ENCODE data around the gene PDCD6IP. TPM values are rescaled to one million over a fixed set of nuclear protein-coding genes. Genes with fewer than 3 reads are reported as not detected.

The PDCD6IP gene
- total and polyA plus RNA-seq, 2 of the 13 experiments (the other 11 are each of a cell fraction or from before 2014, with no cell fraction given): 62.5 to 85.6 TPM

DNA sequence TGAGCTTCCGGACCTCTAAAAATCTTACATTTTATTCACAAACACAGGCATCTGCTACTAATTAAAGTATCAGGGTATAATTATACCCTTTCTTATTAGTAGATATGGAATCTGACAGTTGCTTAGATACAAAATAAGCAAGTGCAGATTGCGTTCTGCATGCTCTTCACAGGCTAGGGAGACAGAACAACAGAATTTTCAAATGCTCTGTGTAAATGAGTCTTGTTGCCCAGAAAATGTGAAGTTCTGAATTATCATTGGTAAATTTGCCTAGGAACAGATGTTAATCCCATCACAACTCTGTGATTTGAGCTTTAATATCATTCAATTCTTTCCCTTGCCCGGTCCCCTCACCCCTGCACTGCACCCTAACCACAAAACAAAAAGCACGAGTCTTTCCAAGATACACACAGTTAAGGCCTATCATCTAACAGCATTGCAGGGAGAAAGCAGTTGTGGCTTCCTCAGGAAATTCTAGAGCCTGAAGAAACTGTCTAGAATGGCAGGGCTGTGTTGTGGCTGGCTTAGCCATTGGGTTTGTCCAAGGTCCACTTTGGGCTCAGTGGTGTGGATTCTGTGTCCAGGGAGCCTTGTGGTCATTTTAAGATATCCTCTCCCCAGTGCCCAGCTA, 119.8 kb downstream of the PDCD6IP start:
- H4K20me1 ChIP-seq (ENCODE audit: insufficient read depth, low read length): no peaks in the 10 kb centered on the region
- intact Hi-C loops (cut with micrococcal nuclease; ENCODE audit: unreplicated experiment): no loop called here
- ChIA-PET CTCF (ENCODE audit: low intra/inter-chr PET ratio, low total read pairs) (no interaction called here), POLR2A (no interaction called here)
- 18% methylated on average over 4 of the region's 4 CpGs for WGBS (ENCODE audit: low lambda C conversion rate)
- H3K36me3 ChIP-seq (replicated peaks in 1 of 2; ENCODE audit: control insufficient read depth in 1 of 2, insufficient read depth in 2 of 2, low read length in 2 of 2): no peaks in the 10 kb centered on the region
- DNase-seq (ENCODE audit: low spot score) (no peak), ATAC-seq (no peak), FAIRE-seq (no peak)
- H3K9me3 ChIP-seq (ENCODE audit: low read length): no peaks in the 10 kb centered on the region
- BruUV-seq (replicated peaks): no TSS peak
- no peak overlapping the region for H3K4me2 ChIP-seq (ENCODE audit: low read depth, low read length)
- H2AFZ ChIP-seq (ENCODE audit: low read length): no peak overlapping the region
- in situ Hi-C loops (cut with HindIII; ENCODE audit: extremely low pct_ligation_motif_present, low pct_unique_long_range_greater_than_20kb): no loop called here
- no peak overlapping the region for H3K27ac ChIP-seq (ENCODE audit: extremely low read length, insufficient read depth, low read length)
- H3K27me3 ChIP-seq (ENCODE audit: control insufficient read depth in 1 of 2, insufficient read depth in 2 of 2, low read length in 2 of 2): no peaks in the 10 kb centered on the region
- H3K79me2 ChIP-seq (ENCODE audit: insufficient read depth, low read length): no peaks in the 10 kb centered on the region
- no peaks in the 10 kb centered on the region for H3K4me1 ChIP-seq (ENCODE audit: insufficient read depth, low read length)
- H3K4me3 ChIP-seq (replicated peaks in 1 of 3; ENCODE audit: insufficient read depth in 1 of 3, low read depth in 2 of 3, low read length in 3 of 3): no peak overlapping the region
- H3K9ac ChIP-seq (ENCODE audit: insufficient read depth, low read depth, low read length): no peak overlapping the region
- TF ChIP-seq MIER2 (CRISPR knock-in tag; IDR thresholded peaks at IDR 0.05) (no peak), ZNF577 (CRISPR knock-in tag; IDR thresholded peaks at IDR 0.05; ENCODE audit: borderline replicate concordance, low read depth) (no peak), ATF7 (IDR thresholded peaks at IDR 0.05) (no peak), ATF7 (CRISPR knock-in tag; IDR thresholded peaks at IDR 0.05) (no peak), DNMT1 (CRISPR knock-in tag; IDR thresholded peaks at IDR 0.05) (no peak), CREM (IDR thresholded peaks at IDR 0.05) (no peak), CREM (CRISPR knock-in tag; IDR thresholded peaks at IDR 0.05) (no peak), THYN1 (CRISPR knock-in tag; IDR thresholded peaks at IDR 0.05; ENCODE audit: borderline replicate concordance, low read depth) (no peak), ZNF12 (CRISPR knock-in tag; IDR thresholded peaks at IDR 0.05) (no peak), YEATS4 (CRISPR knock-in tag; IDR thresholded peaks at IDR 0.05; ENCODE audit: borderline replicate concordance) (no peak)
- TF ChIP-seq, protein P1, sequence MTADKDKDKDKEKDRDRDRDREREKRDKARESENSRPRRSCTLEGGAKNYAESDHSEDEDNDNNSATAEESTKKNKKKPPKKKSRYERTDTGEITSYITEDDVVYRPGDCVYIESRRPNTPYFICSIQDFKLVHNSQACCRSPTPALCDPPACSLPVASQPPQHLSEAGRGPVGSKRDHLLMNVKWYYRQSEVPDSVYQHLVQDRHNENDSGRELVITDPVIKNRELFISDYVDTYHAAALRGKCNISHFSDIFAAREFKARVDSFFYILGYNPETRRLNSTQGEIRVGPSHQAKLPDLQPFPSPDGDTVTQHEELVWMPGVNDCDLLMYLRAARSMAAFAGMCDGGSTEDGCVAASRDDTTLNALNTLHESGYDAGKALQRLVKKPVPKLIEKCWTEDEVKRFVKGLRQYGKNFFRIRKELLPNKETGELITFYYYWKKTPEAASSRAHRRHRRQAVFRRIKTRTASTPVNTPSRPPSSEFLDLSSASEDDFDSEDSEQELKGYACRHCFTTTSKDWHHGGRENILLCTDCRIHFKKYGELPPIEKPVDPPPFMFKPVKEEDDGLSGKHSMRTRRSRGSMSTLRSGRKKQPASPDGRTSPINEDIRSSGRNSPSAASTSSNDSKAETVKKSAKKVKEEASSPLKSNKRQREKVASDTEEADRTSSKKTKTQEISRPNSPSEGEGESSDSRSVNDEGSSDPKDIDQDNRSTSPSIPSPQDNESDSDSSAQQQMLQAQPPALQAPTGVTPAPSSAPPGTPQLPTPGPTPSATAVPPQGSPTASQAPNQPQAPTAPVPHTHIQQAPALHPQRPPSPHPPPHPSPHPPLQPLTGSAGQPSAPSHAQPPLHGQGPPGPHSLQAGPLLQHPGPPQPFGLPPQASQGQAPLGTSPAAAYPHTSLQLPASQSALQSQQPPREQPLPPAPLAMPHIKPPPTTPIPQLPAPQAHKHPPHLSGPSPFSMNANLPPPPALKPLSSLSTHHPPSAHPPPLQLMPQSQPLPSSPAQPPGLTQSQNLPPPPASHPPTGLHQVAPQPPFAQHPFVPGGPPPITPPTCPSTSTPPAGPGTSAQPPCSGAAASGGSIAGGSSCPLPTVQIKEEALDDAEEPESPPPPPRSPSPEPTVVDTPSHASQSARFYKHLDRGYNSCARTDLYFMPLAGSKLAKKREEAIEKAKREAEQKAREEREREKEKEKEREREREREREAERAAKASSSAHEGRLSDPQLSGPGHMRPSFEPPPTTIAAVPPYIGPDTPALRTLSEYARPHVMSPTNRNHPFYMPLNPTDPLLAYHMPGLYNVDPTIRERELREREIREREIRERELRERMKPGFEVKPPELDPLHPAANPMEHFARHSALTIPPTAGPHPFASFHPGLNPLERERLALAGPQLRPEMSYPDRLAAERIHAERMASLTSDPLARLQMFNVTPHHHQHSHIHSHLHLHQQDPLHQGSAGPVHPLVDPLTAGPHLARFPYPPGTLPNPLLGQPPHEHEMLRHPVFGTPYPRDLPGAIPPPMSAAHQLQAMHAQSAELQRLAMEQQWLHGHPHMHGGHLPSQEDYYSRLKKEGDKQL (CRISPR knock-in tag; IDR thresholded peaks at IDR 0.05; ENCODE audit: low read depth): no peak
- TF ChIP-seq, protein P2, sequence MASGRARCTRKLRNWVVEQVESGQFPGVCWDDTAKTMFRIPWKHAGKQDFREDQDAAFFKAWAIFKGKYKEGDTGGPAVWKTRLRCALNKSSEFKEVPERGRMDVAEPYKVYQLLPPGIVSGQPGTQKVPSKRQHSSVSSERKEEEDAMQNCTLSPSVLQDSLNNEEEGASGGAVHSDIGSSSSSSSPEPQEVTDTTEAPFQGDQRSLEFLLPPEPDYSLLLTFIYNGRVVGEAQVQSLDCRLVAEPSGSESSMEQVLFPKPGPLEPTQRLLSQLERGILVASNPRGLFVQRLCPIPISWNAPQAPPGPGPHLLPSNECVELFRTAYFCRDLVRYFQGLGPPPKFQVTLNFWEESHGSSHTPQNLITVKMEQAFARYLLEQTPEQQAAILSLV (CRISPR knock-in tag; IDR thresholded peaks at IDR 0.05; ENCODE audit: borderline replicate concordance): no peak
- TF ChIP-seq, protein P3, sequence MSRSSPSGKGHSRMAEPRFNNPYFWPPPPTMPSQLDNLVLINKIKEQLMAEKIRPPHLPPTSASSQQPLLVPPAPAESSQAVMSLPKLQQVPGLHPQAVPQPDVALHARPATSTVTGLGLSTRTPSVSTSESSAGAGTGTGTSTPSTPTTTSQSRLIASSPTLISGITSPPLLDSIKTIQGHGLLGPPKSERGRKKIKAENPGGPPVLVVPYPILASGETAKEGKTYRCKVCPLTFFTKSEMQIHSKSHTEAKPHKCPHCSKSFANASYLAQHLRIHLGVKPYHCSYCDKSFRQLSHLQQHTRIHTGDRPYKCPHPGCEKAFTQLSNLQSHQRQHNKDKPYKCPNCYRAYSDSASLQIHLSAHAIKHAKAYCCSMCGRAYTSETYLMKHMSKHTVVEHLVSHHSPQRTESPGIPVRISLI (CRISPR knock-in tag; IDR thresholded peaks at IDR 0.05; ENCODE audit: borderline replicate concordance): no peak
- TF ChIP-seq, protein P4, sequence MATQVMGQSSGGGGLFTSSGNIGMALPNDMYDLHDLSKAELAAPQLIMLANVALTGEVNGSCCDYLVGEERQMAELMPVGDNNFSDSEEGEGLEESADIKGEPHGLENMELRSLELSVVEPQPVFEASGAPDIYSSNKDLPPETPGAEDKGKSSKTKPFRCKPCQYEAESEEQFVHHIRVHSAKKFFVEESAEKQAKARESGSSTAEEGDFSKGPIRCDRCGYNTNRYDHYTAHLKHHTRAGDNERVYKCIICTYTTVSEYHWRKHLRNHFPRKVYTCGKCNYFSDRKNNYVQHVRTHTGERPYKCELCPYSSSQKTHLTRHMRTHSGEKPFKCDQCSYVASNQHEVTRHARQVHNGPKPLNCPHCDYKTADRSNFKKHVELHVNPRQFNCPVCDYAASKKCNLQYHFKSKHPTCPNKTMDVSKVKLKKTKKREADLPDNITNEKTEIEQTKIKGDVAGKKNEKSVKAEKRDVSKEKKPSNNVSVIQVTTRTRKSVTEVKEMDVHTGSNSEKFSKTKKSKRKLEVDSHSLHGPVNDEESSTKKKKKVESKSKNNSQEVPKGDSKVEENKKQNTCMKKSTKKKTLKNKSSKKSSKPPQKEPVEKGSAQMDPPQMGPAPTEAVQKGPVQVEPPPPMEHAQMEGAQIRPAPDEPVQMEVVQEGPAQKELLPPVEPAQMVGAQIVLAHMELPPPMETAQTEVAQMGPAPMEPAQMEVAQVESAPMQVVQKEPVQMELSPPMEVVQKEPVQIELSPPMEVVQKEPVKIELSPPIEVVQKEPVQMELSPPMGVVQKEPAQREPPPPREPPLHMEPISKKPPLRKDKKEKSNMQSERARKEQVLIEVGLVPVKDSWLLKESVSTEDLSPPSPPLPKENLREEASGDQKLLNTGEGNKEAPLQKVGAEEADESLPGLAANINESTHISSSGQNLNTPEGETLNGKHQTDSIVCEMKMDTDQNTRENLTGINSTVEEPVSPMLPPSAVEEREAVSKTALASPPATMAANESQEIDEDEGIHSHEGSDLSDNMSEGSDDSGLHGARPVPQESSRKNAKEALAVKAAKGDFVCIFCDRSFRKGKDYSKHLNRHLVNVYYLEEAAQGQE (IDR thresholded peaks at IDR 0.05; ENCODE audit: borderline replicate concordance in 1 of 2, low read depth in 1 of 2, low read length in 2 of 2): no peak
